ENCODE data around the gene TRAPPC12. TPM values are rescaled to one million over a fixed set of nuclear protein-coding genes. Genes with fewer than 3 reads are reported as not detected.

TRAPPC12 gene
- total RNA-seq, 4 donors from 2014 or later, result 93.0 to 198 (median 108) TPM

DNA sequence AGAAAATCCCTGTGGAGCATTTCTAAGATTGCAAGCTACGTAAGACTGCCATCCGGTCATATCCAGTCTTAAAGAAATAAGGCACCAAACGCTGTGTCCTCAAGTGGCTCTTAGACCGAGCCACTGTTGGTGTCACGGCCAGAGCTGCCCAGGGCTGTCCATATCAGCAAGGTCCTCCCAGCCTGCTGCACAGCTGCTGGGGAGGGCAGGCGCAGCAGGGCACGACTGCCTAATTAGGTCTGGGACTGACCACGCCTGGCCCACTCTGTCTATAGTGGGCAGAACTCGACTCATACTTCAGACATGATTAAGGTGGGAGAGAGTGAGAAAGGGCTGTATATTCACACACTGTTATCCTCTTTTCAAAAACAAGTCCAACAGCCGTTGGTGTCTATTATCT is 41.2 kb upstream of the TRAPPC12 start:
- 54 to 64% methylated on average over 10 of the region's 10 CpGs for WGBS, 2 donors
- Histone ChIP-seq H3K4me1 (peaks cover 5 to 29% of the 10 kb centered on the region in 2 donors), H3K27ac (no peak overlapping the region), H3K36me3 (no peaks in the 10 kb centered on the region), H3K9me3 (no peaks in the 10 kb centered on the region), H3K4me3 (replicated peaks in 1 of 3) (no peak overlapping the region), H3K27me3 (no peaks in the 10 kb centered on the region)
- intact Hi-C loops (cut with DNase I), result no loop called here
- TF ChIP-seq POLR2A (IDR thresholded peaks at IDR 0.05), result no peak
- TF ChIP-seq, protein P1, sequence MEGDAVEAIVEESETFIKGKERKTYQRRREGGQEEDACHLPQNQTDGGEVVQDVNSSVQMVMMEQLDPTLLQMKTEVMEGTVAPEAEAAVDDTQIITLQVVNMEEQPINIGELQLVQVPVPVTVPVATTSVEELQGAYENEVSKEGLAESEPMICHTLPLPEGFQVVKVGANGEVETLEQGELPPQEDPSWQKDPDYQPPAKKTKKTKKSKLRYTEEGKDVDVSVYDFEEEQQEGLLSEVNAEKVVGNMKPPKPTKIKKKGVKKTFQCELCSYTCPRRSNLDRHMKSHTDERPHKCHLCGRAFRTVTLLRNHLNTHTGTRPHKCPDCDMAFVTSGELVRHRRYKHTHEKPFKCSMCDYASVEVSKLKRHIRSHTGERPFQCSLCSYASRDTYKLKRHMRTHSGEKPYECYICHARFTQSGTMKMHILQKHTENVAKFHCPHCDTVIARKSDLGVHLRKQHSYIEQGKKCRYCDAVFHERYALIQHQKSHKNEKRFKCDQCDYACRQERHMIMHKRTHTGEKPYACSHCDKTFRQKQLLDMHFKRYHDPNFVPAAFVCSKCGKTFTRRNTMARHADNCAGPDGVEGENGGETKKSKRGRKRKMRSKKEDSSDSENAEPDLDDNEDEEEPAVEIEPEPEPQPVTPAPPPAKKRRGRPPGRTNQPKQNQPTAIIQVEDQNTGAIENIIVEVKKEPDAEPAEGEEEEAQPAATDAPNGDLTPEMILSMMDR (IDR thresholded peaks at IDR 0.05), result no peak
- DNase-seq, result peak; percentile 58 to 69

DNA sequence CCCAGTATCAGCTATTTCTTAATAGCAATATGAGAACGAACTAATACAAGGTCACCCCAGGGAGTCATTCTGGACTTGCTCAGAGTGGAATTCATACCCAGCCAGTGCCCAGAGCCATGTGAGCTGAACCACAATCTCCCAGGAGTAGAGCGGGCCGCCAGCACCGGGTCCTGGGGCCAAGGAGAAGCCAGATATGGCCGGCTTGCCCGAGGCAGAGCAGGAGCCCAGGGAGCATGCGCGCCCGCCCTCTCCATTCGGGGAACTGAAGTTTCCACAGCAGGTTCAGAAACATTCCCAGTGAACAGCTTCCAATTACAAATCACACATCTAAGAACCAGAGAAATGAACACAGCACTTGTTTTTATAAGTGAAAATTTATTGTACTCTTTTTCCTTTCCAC is 39.4 kb upstream of the TRAPPC12 start:
- DNase-seq, result no peak

DNA sequence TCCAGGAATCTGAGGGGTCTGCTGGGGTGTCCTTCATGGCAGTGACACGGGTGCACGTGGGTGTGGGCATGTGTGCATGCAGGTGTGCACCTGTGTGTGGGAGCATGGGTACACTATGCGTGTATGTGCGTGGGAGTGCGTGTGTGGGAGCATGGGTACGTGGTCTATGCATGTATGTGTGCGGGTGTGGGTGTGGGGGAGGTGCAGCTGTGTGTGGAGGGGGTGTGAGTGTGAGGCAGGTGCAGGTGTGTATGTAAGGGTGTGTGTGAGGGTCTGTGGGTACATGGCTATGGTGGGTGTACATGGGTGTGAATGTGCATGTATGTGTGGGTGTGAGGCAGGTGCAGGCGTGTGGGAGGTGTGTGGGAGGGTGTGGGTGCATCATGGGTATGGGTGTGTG is 38.2 kb upstream of the TRAPPC12 start:
- intact Hi-C loops (cut with DNase I), result no loop called here
- Histone ChIP-seq H3K4me1 (peaks cover 0 to 28% of the 10 kb centered on the region in 2 donors), H3K27ac (no peak overlapping the region), H3K9me3 (no peaks in the 10 kb centered on the region), H3K36me3 (no peaks in the 10 kb centered on the region), H3K4me3 (replicated peaks in 1 of 3) (no peak overlapping the region), H3K27me3 (no peaks in the 10 kb centered on the region)
- no peak for DNase-seq
- WGBS, 2 donors, result 95% methylated on average over 8 of the region's 8 CpGs
- TF ChIP-seq, protein P1 (IDR thresholded peaks at IDR 0.05), result no peak
- TF ChIP-seq POLR2A (IDR thresholded peaks at IDR 0.05), result no peak

More for the DNA sequence above, 39.4 kb upstream of the TRAPPC12 start:
- no peak for TF ChIP-seq POLR2A (IDR thresholded peaks at IDR 0.05)
- TF ChIP-seq, protein P1 (IDR thresholded peaks at IDR 0.05), result no peak
- Histone ChIP-seq H3K4me1 (peaks cover 0 to 31% of the 10 kb centered on the region in 2 donors), H3K27me3 (no peaks in the 10 kb centered on the region), H3K27ac (no peak overlapping the region), H3K36me3 (no peaks in the 10 kb centered on the region), H3K4me3 (replicated peaks in 1 of 3) (no peak overlapping the region), H3K9me3 (no peaks in the 10 kb centered on the region)
- intact Hi-C loops (cut with DNase I), result no loop called here
- 95 to 97% methylated on average over 10 of the region's 10 CpGs for WGBS, 2 donors

DNA sequence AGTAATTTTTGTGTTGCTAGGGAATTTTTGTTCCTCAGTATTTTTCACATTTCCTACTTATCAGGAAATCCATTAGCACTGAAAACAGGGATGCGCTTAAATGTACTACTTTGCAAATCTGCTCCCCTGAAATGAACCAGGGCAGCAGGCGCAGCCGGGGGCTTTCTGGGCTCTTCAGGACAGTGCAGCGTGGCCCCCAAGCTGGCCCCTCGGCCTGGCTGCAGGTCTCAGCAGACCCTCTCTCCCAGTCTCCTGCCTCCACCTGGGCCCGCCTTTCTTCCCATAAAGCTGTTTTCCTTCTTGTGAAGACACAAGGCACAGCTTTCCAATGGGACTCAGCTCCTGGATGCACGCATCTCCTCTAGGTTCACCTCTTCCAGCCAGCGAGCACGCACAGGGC is 37.2 kb upstream of the TRAPPC12 start:
- no peaks in the 10 kb centered on the region for H3K27me3 ChIP-seq
- H3K36me3 ChIP-seq, result no peaks in the 10 kb centered on the region
- TF ChIP-seq POLR2A (IDR thresholded peaks at IDR 0.05), result no peak
- TF ChIP-seq, protein P1 (IDR thresholded peaks at IDR 0.05), result no peak
- WGBS, 2 donors, result 97 to 98% methylated on average over 9 of the region's 9 CpGs
- intact Hi-C loops (cut with DNase I), result no loop called here
- H3K9me3 ChIP-seq, result no peaks in the 10 kb centered on the region
- peak overlapping the region; percentile 66 to 78 (median 69) for H3K27ac ChIP-seq
- no peak overlapping the region for H3K4me3 ChIP-seq (replicated peaks in 1 of 3)
- DNase-seq, result no peak
- H3K4me1 ChIP-seq, result peaks cover 0 to 28% of the 10 kb centered on the region in 2 donors

DNA sequence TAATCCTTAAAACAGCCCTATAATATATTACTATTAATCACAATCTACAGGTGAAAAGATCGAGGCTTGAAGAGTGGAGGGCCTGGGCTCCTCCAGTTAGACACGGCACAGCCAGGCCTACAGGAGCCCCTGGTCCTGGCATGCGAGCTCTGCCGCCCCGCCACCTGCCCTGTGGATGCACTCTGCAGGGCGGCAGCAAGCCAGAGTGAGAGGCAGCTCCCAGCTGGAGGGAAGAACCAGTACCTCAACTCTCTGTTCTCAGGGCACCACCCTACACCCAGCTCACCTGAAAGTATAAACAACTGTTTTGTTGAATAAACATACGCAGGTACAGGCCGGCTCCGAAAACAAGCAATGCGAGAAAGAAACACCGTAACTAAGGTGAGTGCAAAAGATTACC is 36.5 kb upstream of the TRAPPC12 start:
- peak; percentile 86 to 90 for DNase-seq

More for the DNA sequence above, 36.5 kb upstream of the TRAPPC12 start:
- 46 to 47% methylated on average over 11 of the region's 11 CpGs for WGBS, 2 donors
- Histone ChIP-seq H3K4me1 (peaks cover 2 to 33% of the 10 kb centered on the region in 2 donors), H3K27me3 (no peaks in the 10 kb centered on the region), H3K36me3 (no peaks in the 10 kb centered on the region), H3K9me3 (no peaks in the 10 kb centered on the region), H3K4me3 (replicated peaks in 1 of 3) (no peak overlapping the region), H3K27ac (peak overlapping the region; percentile 66 to 78 (median 69))
- TF ChIP-seq POLR2A (IDR thresholded peaks at IDR 0.05), result no peak
- TF ChIP-seq, protein P1 (IDR thresholded peaks at IDR 0.05), result no peak
- intact Hi-C loops (cut with DNase I), result no loop called here

All from thyroid gland (tissue), 4 donors.